ENCODE measurements around the gene RBFOX2.
"Not testable (repeated sequence)": the region's sequence is repeated elsewhere in the genome, so short reads cannot be mapped to it uniquely, and the experiment has no call there.

RBFOX2 gene

GRCh38 chr22:36003972-36004674, 24.5 kb downstream of the RBFOX2 start:
- DNase-seq: no peak

GRCh38 chr22:36002718-36003260, 25.8 kb downstream of the RBFOX2 start:
- no peak for DNase-seq

- no peak for DNase-seq
Measured at GRCh38 chr22:36002084-36002483, 26.5 kb downstream of the RBFOX2 start.

GRCh38 chr22:35998748-35999147, 29.9 kb downstream of the RBFOX2 start:
- DNase-seq: no peak

- DNase-seq: no peak
Measured at GRCh38 chr22:35997438-35997837, 31.2 kb downstream of the RBFOX2 start.

GRCh38 chr22:35996596-35996995, 32.0 kb downstream of the RBFOX2 start:
- DNase-seq: no peak

GRCh38 chr22:35995772-35996171, 32.9 kb downstream of the RBFOX2 start:
- DNase-seq: no peak

- DNase-seq: no peak
Measured at GRCh38 chr22:35995348-35995747, 33.3 kb downstream of the RBFOX2 start.

GRCh38 chr22:35993727-35994126, 34.9 kb downstream of the RBFOX2 start:
- not testable (repeated sequence) for DNase-seq

- no peak for DNase-seq
Measured at GRCh38 chr22:35993048-35993714, 35.4 kb downstream of the RBFOX2 start.

GRCh38 chr22:35991168-35991567, 37.5 kb downstream of the RBFOX2 start:
- no peak for DNase-seq

- DNase-seq: no peak
Measured at GRCh38 chr22:35988030-35988429, 40.6 kb downstream of the RBFOX2 start.

- DNase-seq: no peak
Measured at GRCh38 chr22:35987487-35987886, 41.1 kb downstream of the RBFOX2 start.

GRCh38 chr22:35986088-35986487, 42.5 kb downstream of the RBFOX2 start:
- DNase-seq: no peak

GRCh38 chr22:35985371-35985770, 43.3 kb downstream of the RBFOX2 start:
- no peak for DNase-seq

- no peak for DNase-seq
Measured at GRCh38 chr22:35984183-35985175, 44.1 kb downstream of the RBFOX2 start.

GRCh38 chr22:35981900-35982299, 46.7 kb downstream of the RBFOX2 start:
- no peak for DNase-seq

- DNase-seq: no peak
Measured at GRCh38 chr22:35978889-35979288, 49.7 kb downstream of the RBFOX2 start.

GRCh38 chr22:35978201-35978600, 50.4 kb downstream of the RBFOX2 start:
- no peak for DNase-seq

- no peak for DNase-seq
Measured at GRCh38 chr22:35977136-35977535, 51.5 kb downstream of the RBFOX2 start.

GRCh38 chr22:35973388-35973787, 55.2 kb downstream of the RBFOX2 start:
- no peak for DNase-seq

GRCh38 chr22:35972559-35972958, 56.1 kb downstream of the RBFOX2 start:
- no peak for DNase-seq

- DNase-seq: no peak
Measured at GRCh38 chr22:35971456-35972119, 57.0 kb downstream of the RBFOX2 start.
